Measurements from ENCODE around the gene RBM4.
A peak's percentile ranks its signal among the peaks of the same experiment; 100 is the strongest.

The RBM4 gene

DNA sequence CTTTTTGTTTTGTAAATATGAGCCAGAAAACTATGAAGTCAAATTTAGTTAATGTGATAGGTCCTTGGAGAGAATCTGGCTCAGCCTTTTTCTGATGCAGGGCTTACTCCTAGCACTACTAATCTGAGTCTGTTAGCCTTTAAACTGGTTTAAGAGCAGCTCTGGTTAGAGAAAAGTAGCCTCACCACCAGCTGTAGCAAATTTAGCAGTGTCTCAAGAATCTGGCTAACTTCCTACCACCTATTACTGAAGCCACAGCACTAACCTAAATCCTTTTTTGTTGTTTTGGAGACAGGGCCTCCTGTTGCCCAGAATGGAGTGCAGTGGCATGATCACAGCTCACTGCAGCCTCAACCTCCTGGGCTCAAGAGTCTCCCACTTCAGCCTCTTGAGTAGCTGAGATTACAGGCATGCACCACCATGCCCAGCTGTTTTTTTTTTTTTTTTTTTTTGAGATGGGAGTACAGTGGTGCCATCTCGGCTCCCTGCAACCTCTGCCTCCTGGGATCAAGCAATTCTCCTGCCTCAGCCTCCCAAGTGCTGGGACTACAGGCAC is 25.3 kb downstream of the RBM4 start:
- no peak for DNase-seq

DNA sequence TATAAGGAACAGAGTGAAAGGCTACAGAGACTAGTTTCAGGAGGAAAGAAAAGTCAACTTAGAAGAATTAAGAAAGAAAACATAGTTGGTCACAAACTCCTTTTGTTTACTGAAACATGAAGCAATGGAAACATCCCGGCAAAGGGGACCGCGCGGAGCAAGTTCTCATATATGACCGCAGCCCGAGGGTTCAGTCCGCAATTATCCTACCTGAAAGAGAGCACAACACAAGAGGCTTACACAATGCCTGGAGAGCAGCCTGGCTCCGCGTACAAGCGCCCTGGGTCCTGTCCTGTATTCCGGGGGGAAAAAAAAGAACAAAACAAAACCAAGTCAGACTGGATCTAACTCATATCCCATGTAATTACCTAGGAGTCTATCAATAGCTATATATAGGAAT is 26.9 kb downstream of the RBM4 start:
- no peak for DNase-seq

GRCh38 chr11:66670816-66671215 is 32.3 kb downstream of the RBM4 start:
- no peak for DNase-seq

- no peak for DNase-seq
Observed at GRCh38 chr11:66674964-66675602, 36.6 kb downstream of the RBM4 start.

- DNase-seq = no peak
Observed at GRCh38 chr11:66676282-66676919, 37.9 kb downstream of the RBM4 start.

DNA sequence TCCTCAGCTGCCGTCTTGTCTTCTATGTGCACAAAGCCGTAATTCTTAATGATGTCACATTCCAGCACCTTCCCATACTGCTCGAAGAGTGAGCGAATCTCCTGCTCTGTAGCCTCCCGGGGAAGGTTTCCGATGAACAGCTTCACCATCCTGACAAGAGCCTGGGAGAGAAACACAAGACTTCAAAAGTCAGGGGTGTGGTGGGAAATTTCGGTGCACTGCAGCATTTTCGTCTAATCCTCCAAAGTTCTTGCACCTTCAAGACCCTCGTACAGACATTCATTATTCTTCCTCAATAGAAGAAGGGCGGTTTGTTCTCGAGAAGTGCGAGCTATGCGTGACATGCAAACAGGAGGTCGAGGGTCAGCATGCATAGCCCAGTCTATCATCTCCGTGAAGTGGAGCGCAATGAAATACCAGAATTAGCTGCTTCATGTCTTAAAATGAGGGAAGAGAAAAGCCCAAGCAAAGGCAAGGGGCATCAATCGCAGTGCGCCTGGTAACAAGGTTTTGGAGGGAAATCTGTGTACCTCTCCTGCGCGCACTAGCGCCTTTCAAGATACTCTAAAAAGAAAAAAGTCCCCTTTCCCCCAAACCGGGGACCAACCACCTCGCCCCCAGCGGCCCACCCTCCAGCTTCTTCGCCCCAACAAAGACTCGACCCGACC is 38.6 kb downstream of the RBM4 start:
- no peak for DNase-seq

DNA sequence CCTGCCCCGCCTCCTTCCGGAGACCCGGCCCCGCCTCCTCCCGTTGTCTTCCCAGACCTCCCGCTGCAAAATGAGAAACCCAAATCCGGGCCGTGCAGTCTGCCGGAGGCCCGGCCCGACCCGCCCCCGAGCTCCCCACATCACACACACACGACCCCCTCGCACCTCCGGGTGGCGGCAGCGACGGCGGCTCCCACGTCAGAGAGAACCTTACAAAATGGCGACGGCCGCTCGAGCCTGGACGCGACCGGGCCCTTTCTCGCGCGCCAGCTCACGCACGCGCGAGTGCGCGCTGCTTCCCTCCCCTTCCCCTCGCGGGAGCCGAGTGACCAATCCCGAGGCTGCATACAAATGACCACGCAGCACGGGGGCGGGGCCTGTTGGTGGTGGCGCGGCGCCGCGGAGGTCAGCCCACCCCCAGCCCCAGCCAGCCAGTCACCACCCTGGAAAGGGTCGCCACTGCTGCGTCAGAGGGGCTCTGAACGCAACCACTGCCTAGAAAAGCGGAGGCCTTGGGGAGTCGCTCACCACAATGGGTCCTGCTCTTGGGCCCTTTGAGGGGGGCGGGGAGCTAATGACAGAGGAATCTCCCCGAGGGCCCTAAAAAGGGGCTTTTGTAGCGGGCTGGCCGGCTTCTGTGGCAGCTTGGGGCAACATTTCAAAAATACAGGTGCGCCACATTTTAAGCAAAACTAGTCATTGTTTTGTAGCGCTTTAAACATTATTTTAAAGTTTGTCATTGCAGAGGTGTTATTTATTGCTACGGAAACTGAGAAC is 39.3 kb downstream of the RBM4 start, which contains the start of gene RBM4B:
Gene RBM4B, minus strand, starts transcription at position 289 of the 777 bp plus-strand sequence. CDS start 808 bp downstream, outside the sequence.
- peak; percentile 98 for DNase-seq

DNA sequence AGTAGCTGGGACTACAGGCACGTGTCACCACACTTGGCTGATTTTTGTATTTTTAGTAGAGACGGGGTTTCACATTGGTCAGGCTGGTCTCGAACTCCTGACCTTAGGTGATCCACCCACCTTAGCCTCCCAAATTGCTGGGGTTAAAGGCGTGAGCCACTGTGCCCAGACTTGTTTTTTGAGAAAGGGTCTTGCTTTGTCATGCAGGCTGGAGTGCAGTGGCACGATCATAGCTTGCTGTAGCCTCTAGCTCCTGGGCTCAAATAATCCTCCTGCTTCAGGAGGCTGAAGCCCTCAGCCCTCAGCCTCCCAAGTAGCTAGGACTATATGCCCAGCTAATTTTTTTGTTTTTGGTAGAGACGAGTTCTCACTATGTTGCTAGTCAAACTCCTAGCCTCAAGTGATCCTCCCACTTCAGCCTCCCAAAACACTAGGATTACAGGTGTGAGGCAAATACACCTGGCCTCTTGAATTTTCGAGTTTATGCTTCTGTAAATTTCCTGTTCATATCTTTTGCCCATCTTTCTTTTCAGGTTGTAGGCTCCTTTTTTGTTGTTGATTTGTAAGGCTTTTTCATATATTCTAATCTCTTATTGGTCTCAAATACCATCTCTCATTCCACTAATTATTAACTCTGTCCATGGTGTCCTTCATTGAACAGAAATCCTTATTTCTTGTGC is 42.6 kb downstream of the RBM4 start:
- no peak for DNase-seq

DNA sequence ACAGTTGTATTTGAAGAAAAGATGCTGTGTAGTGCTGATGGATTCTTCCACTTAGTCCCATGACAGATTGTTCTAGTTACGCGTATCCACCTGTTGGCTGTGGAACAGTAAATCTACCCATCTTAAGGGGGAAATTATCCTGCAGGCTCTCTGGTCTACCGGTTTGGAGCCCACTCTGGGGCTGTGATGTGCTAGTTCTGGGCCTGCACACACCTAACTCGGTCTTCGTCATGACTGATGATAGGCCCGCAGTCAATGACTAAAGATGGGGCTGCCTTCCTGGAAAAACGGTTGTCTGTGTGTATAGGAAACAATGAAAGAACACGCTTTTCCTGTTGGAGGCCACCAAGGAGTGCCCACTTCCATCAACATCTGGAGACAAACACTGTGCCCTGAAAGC is 45.4 kb downstream of the RBM4 start:
- DNase-seq = no peak

- no peak for DNase-seq
Observed at GRCh38 chr11:66684635-66685034, 46.1 kb downstream of the RBM4 start.

DNA sequence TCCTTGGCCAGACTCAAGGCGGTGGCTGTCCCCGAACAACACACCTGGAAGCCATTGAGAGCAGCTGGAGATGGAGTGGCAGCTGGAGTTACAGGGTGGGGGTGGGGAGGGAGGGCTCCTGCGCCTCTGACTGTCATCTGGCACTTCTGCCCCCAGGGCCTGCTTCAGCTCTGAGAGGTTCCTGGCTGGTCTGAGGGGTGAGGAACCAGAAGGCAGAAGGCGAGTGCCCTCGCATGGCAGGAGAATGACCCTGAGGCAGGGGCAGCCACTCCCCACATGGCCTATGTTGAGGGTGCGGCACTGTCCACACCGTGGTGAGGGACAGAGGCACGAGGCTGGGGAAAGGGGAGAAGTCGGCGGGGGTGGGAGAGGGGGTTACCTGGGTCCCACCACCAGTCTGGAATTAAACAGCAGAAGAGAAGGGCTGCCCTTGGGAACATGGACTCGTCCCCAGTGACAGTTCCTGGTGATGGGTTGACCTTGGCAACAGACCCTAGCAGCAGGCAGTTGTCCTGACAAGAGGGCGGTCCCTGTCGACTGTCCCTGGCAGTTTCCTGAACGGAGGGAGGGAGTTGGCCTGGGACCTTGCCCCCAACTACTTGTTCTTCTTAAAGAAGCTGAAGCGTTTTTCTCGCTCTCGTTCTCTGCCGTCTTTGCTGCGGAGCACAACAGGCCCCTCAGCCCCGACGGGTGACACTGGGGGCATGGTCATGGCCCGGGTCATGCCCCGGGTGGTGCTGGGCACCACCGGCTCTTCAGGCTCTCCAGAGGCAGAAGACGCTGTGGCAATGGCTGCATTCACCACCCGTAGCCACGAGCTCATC is 47.0 kb downstream of the RBM4 start:
- DNase-seq = no peak

GRCh38 chr11:66686100-66686785 is 47.7 kb downstream of the RBM4 start:
- DNase-seq = no peak

DNA sequence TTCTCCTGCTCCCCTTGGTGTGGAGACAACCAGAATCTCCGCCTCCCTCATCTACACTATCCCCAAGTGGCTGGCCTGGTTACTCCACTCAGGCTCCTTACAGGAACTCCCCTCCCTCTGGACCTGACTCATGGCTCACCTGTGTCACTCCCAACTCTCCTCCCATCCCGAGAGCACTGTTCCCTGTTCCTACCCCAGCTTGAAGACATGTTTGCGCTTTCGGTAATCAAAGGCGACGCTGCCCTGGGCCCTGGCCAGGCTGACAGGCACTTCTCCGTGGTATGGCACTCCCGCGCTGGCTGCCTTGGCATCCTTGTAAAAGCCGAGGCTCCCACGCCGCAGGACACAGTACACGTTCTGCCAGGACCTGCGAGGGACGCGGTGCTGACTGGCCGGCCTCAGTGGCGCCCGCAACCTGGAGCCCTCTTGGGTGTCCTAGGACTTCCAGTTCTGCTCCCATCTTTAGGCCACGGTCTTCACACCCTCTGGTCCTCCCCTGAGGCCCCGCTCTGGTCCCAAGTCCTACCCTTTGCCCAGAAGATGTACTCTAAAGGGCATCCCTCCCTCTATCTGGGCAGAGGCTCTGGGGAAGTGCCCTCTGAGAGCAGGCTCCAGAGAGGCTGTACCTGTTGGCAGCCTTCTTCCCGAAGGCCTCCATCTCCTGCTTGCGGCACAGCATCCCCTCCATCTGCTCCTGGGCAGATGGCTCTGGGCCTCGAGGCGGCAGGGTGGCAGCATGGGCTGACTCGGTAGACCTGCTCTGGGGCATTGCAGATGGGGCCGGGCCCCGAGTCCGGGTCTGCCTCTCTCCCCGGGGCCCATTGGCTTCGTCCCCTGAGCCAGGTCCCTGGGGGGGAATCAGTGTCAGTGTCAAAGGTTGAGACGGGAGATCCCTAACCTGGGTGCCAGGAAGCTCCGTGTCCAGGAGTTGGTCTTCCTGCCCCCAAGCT is 48.6 kb downstream of the RBM4 start:
- no peak for DNase-seq

DNA sequence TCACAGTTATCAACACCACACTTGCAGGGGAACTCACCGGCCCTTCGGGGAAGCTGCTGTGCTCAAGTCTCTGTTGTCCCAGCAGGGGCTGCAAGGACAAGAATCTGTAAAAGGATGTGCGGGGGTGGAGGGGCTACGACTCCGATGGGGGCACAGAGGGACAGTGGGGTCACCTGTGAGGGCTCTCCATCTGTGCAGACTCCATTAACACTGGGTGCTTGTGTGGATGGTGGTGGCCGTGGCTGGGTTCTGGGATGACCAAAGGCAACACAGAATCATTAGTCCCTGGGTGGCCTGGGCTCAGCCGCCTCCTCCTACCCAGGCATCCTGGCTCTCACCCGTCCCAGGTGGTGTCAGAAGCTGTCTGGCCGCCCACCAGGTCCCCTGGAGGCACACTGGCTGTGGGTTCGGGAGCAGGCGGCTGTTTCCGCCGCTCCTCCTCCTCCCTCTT is 49.4 kb downstream of the RBM4 start:
- DNase-seq = no peak

DNA sequence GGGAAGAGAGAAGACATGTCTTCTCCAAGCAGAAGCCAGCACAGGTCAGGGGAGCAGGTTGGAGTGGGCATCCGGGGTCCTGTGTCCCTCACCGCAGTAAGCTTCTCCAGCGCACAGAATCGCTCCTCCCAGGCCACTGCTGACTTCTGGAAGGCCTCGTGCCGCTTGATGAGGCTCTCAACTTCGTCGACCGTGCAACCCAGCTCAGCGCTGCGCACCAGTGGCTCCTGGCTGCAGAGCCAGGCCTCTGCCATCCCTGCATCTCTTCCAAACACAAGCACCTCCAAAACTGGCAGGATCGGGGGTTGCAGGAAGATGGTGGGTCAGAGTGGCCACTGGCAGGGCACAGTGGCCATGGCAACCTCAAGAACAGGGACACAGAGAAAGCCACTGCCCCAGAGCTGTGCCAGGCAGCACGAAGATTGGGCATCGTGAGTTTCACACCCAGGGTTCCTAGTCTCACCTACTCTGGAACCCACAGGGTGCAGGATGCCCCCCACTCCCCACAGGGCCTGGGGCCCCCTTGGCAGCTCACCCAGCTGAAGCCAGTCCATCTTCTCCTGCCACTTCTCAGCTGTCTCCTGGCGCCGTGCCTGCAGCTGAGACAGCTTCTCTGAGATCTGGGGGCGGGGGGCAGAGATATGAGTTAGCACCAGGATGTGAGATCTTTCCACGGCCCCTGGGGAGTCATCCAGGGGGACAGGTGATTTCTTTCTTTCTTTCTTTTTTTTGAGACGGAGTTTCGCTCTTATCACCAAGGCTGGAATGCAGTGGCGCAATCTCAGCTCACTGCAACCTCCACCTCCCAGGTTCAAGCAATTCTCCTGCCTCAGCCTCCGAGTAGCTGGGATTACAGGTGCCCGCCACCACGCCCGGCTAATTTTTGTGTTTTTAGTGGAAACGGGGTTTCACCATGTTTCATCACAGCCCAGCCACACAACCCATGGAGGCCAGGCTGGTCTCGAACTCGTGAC is 50.3 kb downstream of the RBM4 start:
- DNase-seq = no peak

GRCh38 chr11:66689661-66690590 is 51.4 kb downstream of the RBM4 start:
- DNase-seq = no peak

- no peak for DNase-seq
Observed at GRCh38 chr11:66691311-66691980, 52.9 kb downstream of the RBM4 start.
